Liver (tissue), 9 donors: ENCODE results near the gene LRMDA. TPM values are rescaled to one million over a fixed set of nuclear protein-coding genes. Genes with fewer than 3 reads are reported as not detected.
A peak's percentile ranks its signal among the peaks of the same experiment; 100 is the strongest.

Experiments used
- DNase-seq: peaks from one replicate; pipeline ENCODE4 v3.0.0-alpha.2; 2017; ENCODE audit warnings: low spot score
- H3K27ac ChIP-seq, 2 donors: one replicate each; pipeline ENCODE4 v1.7.0; 2013; ENCODE audit warnings: inconsistent platforms in 2 of 2, low read length in 2 of 2, control low read depth in 1 of 2, low read depth in 1 of 2, mild to moderate bottlenecking in 1 of 2
- H3K27me3 ChIP-seq, 4 donors: one replicate each; pipeline versions ENCODE4 v1.6.1 to v1.7.0; 2013; ENCODE audit warnings: low read length in 3 of 4, inconsistent platforms in 1 of 4, mild to moderate bottlenecking in 1 of 4, moderate library complexity in 1 of 4; ENCODE audit not compliant: control insufficient read depth in 4 of 4, insufficient read depth in 4 of 4
- H3K36me3 ChIP-seq, 4 donors: one replicate each; pipeline versions ENCODE4 v1.6.1 to v1.7.0; 2013; ENCODE audit warnings: low read length in 3 of 4, mild to moderate bottlenecking in 3 of 4, low read depth in 1 of 4, moderate library complexity in 1 of 4; ENCODE audit not compliant: control insufficient read depth in 4 of 4, insufficient read depth in 3 of 4
- H3K4me1 ChIP-seq, 4 donors: one replicate each; pipeline versions ENCODE4 v1.6.1 to v1.7.0; 2013; ENCODE audit warnings: low read length in 3 of 4, mild to moderate bottlenecking in 3 of 4, moderate library complexity in 1 of 4; ENCODE audit not compliant: control insufficient read depth in 4 of 4, insufficient read depth in 4 of 4
- H3K4me3 ChIP-seq, 3 donors: one replicate each; pipeline versions ENCODE4 v1.6.1 to v1.7.0; 2013; ENCODE audit warnings: low read length in 3 of 3, control low read depth in 1 of 3, low read depth in 1 of 3, mild to moderate bottlenecking in 1 of 3
- H3K9ac ChIP-seq, 2 donors: one replicate each; pipeline ENCODE4 v1.7.0; 2013; ENCODE audit warnings: low read length in 2 of 2, mild to moderate bottlenecking in 2 of 2, moderate library complexity in 2 of 2, control low read depth in 1 of 2, low read depth in 1 of 2
- H3K9me3 ChIP-seq, 4 donors: one replicate each; pipeline versions ENCODE4 v1.6.1 to v1.7.0; 2013; ENCODE audit warnings: low read length in 3 of 4; ENCODE audit not compliant: control insufficient read depth in 4 of 4
- EGR1 ChIP-seq, 2 donors: IDR thresholded peaks; 2 replicates each; pipeline ENCODE4 v1.6.1; 2016 to 2018; ENCODE audit warnings: antibody characterized with exemption in 2 of 2, low read depth in 2 of 2
- FOXA1 ChIP-seq: IDR thresholded peaks from 2 replicates; pipeline ENCODE4 v1.6.1; 2016; ENCODE audit warnings: antibody characterized with exemption
- FOXA2 ChIP-seq: IDR thresholded peaks from 2 replicates; pipeline ENCODE4 v1.6.1; 2016; ENCODE audit warnings: antibody characterized with exemption
- GABPA ChIP-seq, 2 donors: IDR thresholded peaks in 1 of 2; conservative IDR thresholded peaks in 1 of 2; 2 replicates each; pipeline ENCODE4 v1.6.1; 2016; ENCODE audit warnings: antibody characterized with exemption in 2 of 2, mild to moderate bottlenecking in 1 of 2, moderate library complexity in 1 of 2
- HNF4A ChIP-seq, 2 donors: conservative IDR thresholded peaks; 2 replicates each; pipeline ENCODE4 v1.6.1; 2016; ENCODE audit warnings: antibody characterized with exemption in 2 of 2, mild to moderate bottlenecking in 2 of 2
- HNF4G ChIP-seq: IDR thresholded peaks from 2 replicates; pipeline ENCODE4 v1.6.1; 2016; ENCODE audit warnings: antibody characterized with exemption
- JUND ChIP-seq, 2 donors: IDR thresholded peaks; 2 replicates each; pipeline ENCODE4 v1.6.1; 2016; ENCODE audit warnings: antibody characterized with exemption in 2 of 2
- NR2F2 ChIP-seq: IDR thresholded peaks from 2 replicates; pipeline ENCODE4 v1.6.1; 2016; ENCODE audit warnings: antibody characterized with exemption
- RAD21 ChIP-seq, 2 donors: IDR thresholded peaks; 2 replicates each; pipeline ENCODE4 v1.6.1; 2016; ENCODE audit warnings: antibody characterized with exemption in 2 of 2, mild to moderate bottlenecking in 2 of 2
- RXRA ChIP-seq, 2 donors: IDR thresholded peaks; 2 replicates each; pipeline ENCODE4 v1.6.1; 2017 to 2018; ENCODE audit warnings: antibody characterized with exemption in 2 of 2, mild to moderate bottlenecking in 1 of 2
- SP1 ChIP-seq: IDR thresholded peaks from 2 replicates; pipeline ENCODE4 v1.6.1; 2018; ENCODE audit warnings: antibody characterized with exemption, mild to moderate bottlenecking
- TAF1 ChIP-seq: conservative IDR thresholded peaks from 2 replicates; pipeline ENCODE4 v1.6.1; 2016; ENCODE audit warnings: antibody characterized with exemption, mild to moderate bottlenecking
- YY1 ChIP-seq: IDR thresholded peaks from 2 replicates; pipeline ENCODE4 v1.6.1; 2016; ENCODE audit warnings: antibody characterized with exemption, mild to moderate bottlenecking
- WGBS: extraction: QIAGEN DNeasy Blood & Tissue Kit; methylation state at CpG from one replicate; pipeline ENCODE4 v1.1.7; 2013; 5-methylcytosine and 5-hydroxymethylcytosine counted together
- polyA plus RNA-seq, 2 donors: library from polyadenylated mRNA; stranded (reverse) in 1 of 2; unstranded in 1 of 2; fragments of 200-250 nt in 1 of 2; fragments of >200 nt in 1 of 2; fragmentation: Nextera tagmentation in 1 of 2; extraction: Ambion mirVana in 1 of 2; gene quantifications; one replicate each; pipeline versions ENCODE4 v1.2.1 to v1.2.3, GENCODE V29; 2013 to 2015
- total RNA-seq, 2 donors: library from RNA; depleted of rRNA; stranded (reverse); fragments of >200 nt; gene quantifications; one replicate each; pipeline ENCODE4 v1.2.3, GENCODE V29; 2014
- TF ChIP-seq, protein P1 (sequence below): fragments of 150-350 bp; IDR thresholded peaks from 2 replicates; pipeline ENCODE4 v1.5.1; 2017; ENCODE audit warnings: improper control_type of control experiment, low read depth, low read length; ENCODE audit not compliant: missing input control
- TF ChIP-seq, protein P2 (sequence below): IDR thresholded peaks from 2 replicates; pipeline ENCODE4 v1.6.1; 2016; ENCODE audit warnings: antibody characterized with exemption
- TF ChIP-seq, protein P3 (sequence below): IDR thresholded peaks from 2 replicates; pipeline ENCODE4 v1.6.1; 2016; ENCODE audit warnings: antibody characterized with exemption, mild to moderate bottlenecking
- TF ChIP-seq, protein P4 (sequence below): IDR thresholded peaks from 2 replicates; pipeline ENCODE4 v1.6.1; 2016; ENCODE audit warnings: antibody characterized with exemption
- TF ChIP-seq, protein P5 (sequence below): IDR thresholded peaks from 2 replicates; pipeline ENCODE4 v1.6.1; 2016; ENCODE audit warnings: antibody characterized with exemption
- donor health status: healthy.
- donor health status: healthy.
- donor health status: healthy.
- donor health status: healthy.
- donor health status: healthy.

LRMDA gene
- total and polyA plus RNA-seq, 4 donors: 7.9 to 15.8 (median 11.3) TPM

DNA sequence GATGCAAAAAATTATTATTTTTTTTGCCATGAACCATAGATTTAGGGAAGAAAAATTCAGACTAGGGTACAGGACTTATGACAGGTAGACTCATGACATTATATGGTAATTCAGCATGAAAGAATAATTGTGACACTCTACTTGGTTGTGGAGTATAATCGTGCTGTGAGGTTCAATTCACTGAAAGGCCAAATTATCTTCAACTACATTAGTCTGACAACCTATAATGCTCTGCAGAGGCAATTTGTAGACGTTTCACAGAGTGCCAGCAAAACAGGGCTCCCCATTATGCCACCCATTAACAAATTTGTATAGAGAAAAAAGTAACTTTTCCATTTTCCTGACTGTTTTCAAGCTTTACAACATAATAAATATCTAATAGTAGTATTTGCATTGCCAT is 292.6 kb downstream of the LRMDA start:
- Histone ChIP-seq H3K4me3 (no peak overlapping the region), H3K9ac (no peak overlapping the region), H3K4me1 (peaks cover 4 to 11% (median 10%) of the 10 kb centered on the region in 4 donors), H3K27me3 (no peaks in the 10 kb centered on the region), H3K9me3 (no peaks in the 10 kb centered on the region), H3K27ac (no peak overlapping the region), H3K36me3 (no peaks in the 10 kb centered on the region)
- no peak for DNase-seq
- TF ChIP-seq, protein P1, sequence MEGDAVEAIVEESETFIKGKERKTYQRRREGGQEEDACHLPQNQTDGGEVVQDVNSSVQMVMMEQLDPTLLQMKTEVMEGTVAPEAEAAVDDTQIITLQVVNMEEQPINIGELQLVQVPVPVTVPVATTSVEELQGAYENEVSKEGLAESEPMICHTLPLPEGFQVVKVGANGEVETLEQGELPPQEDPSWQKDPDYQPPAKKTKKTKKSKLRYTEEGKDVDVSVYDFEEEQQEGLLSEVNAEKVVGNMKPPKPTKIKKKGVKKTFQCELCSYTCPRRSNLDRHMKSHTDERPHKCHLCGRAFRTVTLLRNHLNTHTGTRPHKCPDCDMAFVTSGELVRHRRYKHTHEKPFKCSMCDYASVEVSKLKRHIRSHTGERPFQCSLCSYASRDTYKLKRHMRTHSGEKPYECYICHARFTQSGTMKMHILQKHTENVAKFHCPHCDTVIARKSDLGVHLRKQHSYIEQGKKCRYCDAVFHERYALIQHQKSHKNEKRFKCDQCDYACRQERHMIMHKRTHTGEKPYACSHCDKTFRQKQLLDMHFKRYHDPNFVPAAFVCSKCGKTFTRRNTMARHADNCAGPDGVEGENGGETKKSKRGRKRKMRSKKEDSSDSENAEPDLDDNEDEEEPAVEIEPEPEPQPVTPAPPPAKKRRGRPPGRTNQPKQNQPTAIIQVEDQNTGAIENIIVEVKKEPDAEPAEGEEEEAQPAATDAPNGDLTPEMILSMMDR: no peak
- 84% methylated on average over 2 of the region's 2 CpGs for WGBS

DNA sequence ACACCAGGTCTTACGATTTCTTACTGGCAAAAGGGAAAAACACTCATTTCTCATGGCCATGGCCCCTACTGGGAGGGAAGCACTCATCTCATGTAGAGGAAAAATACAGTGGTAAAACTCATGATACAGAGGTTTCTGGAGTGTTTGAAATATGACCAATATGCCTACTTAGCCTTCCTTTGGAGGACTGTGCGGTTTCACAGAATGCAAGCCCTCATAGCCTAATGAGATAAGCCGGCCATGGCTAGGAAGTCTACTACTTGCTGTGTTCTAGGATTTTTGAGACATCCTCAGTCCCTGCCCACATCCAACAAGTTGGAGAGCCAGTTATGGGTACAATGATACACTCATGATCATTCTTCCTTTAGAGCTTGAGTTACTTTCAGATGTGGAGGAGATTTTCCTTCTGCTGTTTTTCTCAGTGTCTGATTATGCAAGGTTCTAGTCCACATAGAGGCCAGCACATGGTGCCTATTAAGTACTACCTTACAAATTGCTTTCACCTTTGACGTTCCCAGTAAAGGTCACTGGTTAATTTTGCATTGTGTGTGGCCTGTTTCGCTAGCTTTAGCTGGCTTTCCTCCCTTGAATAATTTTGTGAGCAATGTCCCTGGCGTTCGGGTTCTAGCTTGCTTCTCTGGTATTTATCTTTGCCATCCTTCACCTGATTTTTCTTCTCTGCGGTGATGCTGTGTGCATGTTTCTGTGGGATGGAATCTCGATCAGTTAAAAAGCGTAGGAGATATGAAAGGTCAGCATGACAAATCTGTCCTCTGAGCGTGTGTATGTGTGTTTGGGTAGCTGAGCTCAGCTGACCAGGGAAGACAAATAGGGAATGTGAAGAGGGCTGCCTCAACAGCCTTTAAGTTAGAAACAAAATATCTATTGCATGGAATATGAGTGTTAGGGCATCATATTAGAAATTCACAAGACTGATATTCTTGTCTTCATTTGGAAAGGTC is 295.4 kb downstream of the LRMDA start:
- no peak overlapping the region for H3K9ac ChIP-seq
- peaks cover 4 to 11% (median 9%) of the 10 kb centered on the region in 4 donors for H3K4me1 ChIP-seq
- DNase-seq: no peak
- H3K27me3 ChIP-seq: no peaks in the 10 kb centered on the region
- no peaks in the 10 kb centered on the region for H3K9me3 ChIP-seq
- WGBS: 61% methylated on average over 11 of the region's 11 CpGs
- no peaks in the 10 kb centered on the region for H3K36me3 ChIP-seq
- H3K27ac ChIP-seq: peak overlapping the region in 1 of 2 donors; percentile 29
- H3K4me3 ChIP-seq: no peak overlapping the region
- TF ChIP-seq, protein P1: no peak
- TF ChIP-seq, protein P2, sequence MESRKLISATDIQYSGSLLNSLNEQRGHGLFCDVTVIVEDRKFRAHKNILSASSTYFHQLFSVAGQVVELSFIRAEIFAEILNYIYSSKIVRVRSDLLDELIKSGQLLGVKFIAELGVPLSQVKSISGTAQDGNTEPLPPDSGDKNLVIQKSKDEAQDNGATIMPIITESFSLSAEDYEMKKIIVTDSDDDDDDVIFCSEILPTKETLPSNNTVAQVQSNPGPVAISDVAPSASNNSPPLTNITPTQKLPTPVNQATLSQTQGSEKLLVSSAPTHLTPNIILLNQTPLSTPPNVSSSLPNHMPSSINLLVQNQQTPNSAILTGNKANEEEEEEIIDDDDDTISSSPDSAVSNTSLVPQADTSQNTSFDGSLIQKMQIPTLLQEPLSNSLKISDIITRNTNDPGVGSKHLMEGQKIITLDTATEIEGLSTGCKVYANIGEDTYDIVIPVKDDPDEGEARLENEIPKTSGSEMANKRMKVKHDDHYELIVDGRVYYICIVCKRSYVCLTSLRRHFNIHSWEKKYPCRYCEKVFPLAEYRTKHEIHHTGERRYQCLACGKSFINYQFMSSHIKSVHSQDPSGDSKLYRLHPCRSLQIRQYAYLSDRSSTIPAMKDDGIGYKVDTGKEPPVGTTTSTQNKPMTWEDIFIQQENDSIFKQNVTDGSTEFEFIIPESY: no peak
- no peak for TF ChIP-seq HNF4G
- no peak for TF ChIP-seq FOXA2
- peak; percentile 29 for TF ChIP-seq YY1
- TF ChIP-seq JUND (IDR thresholded peaks at IDR 0.05): no peak
- peak; percentile 20 to 35 for TF ChIP-seq HNF4A (conservative IDR thresholded peaks at IDR 0.05)
- TF ChIP-seq SP1: peak; percentile 48
- TF ChIP-seq, protein P3, sequence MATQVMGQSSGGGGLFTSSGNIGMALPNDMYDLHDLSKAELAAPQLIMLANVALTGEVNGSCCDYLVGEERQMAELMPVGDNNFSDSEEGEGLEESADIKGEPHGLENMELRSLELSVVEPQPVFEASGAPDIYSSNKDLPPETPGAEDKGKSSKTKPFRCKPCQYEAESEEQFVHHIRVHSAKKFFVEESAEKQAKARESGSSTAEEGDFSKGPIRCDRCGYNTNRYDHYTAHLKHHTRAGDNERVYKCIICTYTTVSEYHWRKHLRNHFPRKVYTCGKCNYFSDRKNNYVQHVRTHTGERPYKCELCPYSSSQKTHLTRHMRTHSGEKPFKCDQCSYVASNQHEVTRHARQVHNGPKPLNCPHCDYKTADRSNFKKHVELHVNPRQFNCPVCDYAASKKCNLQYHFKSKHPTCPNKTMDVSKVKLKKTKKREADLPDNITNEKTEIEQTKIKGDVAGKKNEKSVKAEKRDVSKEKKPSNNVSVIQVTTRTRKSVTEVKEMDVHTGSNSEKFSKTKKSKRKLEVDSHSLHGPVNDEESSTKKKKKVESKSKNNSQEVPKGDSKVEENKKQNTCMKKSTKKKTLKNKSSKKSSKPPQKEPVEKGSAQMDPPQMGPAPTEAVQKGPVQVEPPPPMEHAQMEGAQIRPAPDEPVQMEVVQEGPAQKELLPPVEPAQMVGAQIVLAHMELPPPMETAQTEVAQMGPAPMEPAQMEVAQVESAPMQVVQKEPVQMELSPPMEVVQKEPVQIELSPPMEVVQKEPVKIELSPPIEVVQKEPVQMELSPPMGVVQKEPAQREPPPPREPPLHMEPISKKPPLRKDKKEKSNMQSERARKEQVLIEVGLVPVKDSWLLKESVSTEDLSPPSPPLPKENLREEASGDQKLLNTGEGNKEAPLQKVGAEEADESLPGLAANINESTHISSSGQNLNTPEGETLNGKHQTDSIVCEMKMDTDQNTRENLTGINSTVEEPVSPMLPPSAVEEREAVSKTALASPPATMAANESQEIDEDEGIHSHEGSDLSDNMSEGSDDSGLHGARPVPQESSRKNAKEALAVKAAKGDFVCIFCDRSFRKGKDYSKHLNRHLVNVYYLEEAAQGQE: peak; percentile 26
- TF ChIP-seq, protein P4, sequence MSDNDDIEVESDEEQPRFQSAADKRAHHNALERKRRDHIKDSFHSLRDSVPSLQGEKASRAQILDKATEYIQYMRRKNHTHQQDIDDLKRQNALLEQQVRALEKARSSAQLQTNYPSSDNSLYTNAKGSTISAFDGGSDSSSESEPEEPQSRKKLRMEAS: peak; percentile 49
- peak in 1 of 2 donors; percentile 25 for TF ChIP-seq RAD21 (IDR thresholded peaks at IDR 0.05)
- TF ChIP-seq TAF1: no peak
- no peak for TF ChIP-seq GABPA (IDR thresholded peaks at IDR 0.05 in 1 of 2, conservative IDR thresholded peaks at IDR 0.05 in 1 of 2)
- no peak for TF ChIP-seq EGR1 (IDR thresholded peaks at IDR 0.05; ENCODE audit: low read depth in 2 of 2)
- TF ChIP-seq, protein P5, sequence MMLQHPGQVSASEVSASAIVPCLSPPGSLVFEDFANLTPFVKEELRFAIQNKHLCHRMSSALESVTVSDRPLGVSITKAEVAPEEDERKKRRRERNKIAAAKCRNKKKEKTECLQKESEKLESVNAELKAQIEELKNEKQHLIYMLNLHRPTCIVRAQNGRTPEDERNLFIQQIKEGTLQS: no peak
- TF ChIP-seq FOXA1: no peak
- TF ChIP-seq RXRA (IDR thresholded peaks at IDR 0.05): peak; percentile 32 to 54
- peak; percentile 11 for TF ChIP-seq NR2F2
